OCI-LY7 (cell line): ENCODE measurements around the gene BLTP3B.

Experiments used
- CTCF ChIP-seq: fragments of 200-600 bp; sonication (generic); conservative IDR thresholded peaks from 2 replicates; pipeline ENCODE4 v1.5.1; 2014; ENCODE audit warnings: mild to moderate bottlenecking, antibody characterized with exemption, low read length, moderate library complexity, mixed read lengths
- EZH2phosphoT487 ChIP-seq: fragments of 200-600 bp; sonication (generic); IDR thresholded peaks from 2 replicates; pipeline ENCODE4 v1.6.1; 2018; ENCODE audit warnings: low read depth, borderline replicate concordance, mild to moderate bottlenecking, mixed run types, antibody characterized with exemption, low read length, moderate library complexity, mixed read lengths

GRCh38 chr12:100165356-100165755 is 22.7 kb upstream of the BLTP3B start:
- no peak for TF ChIP-seq CTCF
- no peak for TF ChIP-seq EZH2phosphoT487
